Activated T-helper 1 cell treated with anti-CD3 and anti-CD28 coated beads, Interleukin-12 subunit alpha, Interleukin-12 subunit beta, Interleukin-2, Interleukin-4 antibody, amounts not matched to agents 30 ng/mL and 10 ng/mL and 1 ng/mL, durations not matched to agents 14 hours and 24 hours and 36 hours (primary cell): Measurements from ENCODE around the gene ABCA13. TPM values are rescaled to one million over a fixed set of nuclear protein-coding genes. Genes with fewer than 3 reads are reported as not detected.

Source experiments
- DNase-seq: peaks from one replicate; pipeline ENCODE4 v3.0.0; 2021; ENCODE audit warnings: low spot score
- H3K27ac Mint-ChIP-seq: one replicate; pipeline ENCODE4 v1.8.0; 2021; ENCODE audit warnings: mild to moderate bottlenecking, mixed read lengths
- H3K27me3 Mint-ChIP-seq: one replicate; pipeline ENCODE4 v1.8.0; 2022; ENCODE audit warnings: mild to moderate bottlenecking, moderate library complexity, mixed read lengths; ENCODE audit not compliant: insufficient read depth
- H3K36me3 Mint-ChIP-seq: one replicate; pipeline ENCODE4 v1.8.0; 2021; ENCODE audit warnings: low read depth, mixed read lengths
- H3K4me1 Mint-ChIP-seq: one replicate; pipeline ENCODE4 v1.8.0; 2021; ENCODE audit warnings: low read depth, mixed read lengths
- H3K4me3 Mint-ChIP-seq: one replicate; pipeline ENCODE4 v1.8.0; 2021; ENCODE audit warnings: mild to moderate bottlenecking, moderate library complexity, mixed read lengths
- H3K9me3 Mint-ChIP-seq: one replicate; pipeline ENCODE4 v1.8.0; 2021; ENCODE audit warnings: mixed read lengths
- intact Hi-C: fragments of 100-400 bp; cut with micrococcal nuclease; formaldehyde crosslinking; loops from one replicate; pipeline ENCODE4 v1.15.1; 2024
- total RNA-seq: library from RNA; stranded (reverse); gene quantifications from 2 replicates; pipeline ENCODE4 v1.2.3, GENCODE V29; 2022

ABCA13 gene
- total RNA-seq, 1 donor from 2014 or later = not detected

DNA sequence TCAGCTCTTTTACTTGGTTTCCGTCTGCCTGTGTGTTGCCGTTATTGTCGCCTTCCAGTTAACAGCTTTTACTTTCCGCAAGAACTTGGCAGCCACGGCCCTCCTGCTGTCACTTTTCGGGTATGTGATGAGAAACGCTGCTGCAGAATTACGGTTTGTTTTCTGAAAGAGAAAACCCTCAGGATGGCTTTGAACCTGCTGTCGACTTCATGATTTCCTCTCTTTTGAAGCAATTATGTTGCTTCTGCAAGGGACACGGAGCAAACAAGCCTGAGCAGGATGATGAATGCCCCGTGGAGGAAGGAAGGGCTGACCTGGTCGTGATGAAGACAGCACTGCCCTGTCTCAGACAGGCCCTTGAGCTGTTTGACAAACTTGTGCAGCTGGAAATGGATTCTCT is 339.8 kb downstream of the ABCA13 start:
- Mint-ChIP-seq H3K4me1 (peaks cover 6% of the 10 kb centered on the region), H3K36me3 (no peaks in the 10 kb centered on the region), H3K27ac (peak overlapping the region; percentile 16), H3K9me3 (no peaks in the 10 kb centered on the region), H3K4me3 (no peak overlapping the region), H3K27me3 (peaks cover 3% of the 10 kb centered on the region)
- intact Hi-C loops = no loop called here
- no peak for DNase-seq

GRCh38 chr7:48512892-48513291 is 341.6 kb downstream of the ABCA13 start:
- Mint-ChIP-seq H3K4me1 (peaks cover 6% of the 10 kb centered on the region), H3K27ac (no peak overlapping the region), H3K4me3 (no peak overlapping the region), H3K27me3 (peaks cover 3% of the 10 kb centered on the region), H3K9me3 (no peaks in the 10 kb centered on the region), H3K36me3 (no peaks in the 10 kb centered on the region)
- intact Hi-C loops = no loop called here
- DNase-seq = no peak

DNA sequence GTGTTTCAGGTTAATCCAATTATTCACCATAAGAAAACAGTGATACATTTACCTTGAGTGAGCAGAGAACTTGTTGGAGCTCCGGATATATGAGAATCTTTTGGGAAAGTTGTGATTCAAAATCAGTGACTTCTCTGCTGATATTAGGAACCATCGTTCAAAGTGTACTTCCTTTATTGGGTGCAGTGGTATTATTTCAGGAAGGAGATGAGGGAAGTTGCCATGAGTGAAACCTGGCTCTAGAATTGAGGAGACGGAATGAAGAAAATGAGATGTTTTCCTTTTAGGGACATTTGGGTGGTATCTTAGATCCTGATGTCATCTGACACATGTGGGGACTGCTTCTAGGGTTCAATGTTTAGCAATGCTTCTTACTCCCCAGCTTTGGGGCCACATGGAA is 343.9 kb downstream of the ABCA13 start:
- no peaks in the 10 kb centered on the region for H3K36me3 Mint-ChIP-seq
- peaks cover 3% of the 10 kb centered on the region for H3K27me3 Mint-ChIP-seq
- H3K27ac Mint-ChIP-seq = no peak overlapping the region
- H3K9me3 Mint-ChIP-seq = no peaks in the 10 kb centered on the region
- peaks cover 6% of the 10 kb centered on the region for H3K4me1 Mint-ChIP-seq
- no peak overlapping the region for H3K4me3 Mint-ChIP-seq
- no peak for DNase-seq
- intact Hi-C loops = no loop called here

DNA sequence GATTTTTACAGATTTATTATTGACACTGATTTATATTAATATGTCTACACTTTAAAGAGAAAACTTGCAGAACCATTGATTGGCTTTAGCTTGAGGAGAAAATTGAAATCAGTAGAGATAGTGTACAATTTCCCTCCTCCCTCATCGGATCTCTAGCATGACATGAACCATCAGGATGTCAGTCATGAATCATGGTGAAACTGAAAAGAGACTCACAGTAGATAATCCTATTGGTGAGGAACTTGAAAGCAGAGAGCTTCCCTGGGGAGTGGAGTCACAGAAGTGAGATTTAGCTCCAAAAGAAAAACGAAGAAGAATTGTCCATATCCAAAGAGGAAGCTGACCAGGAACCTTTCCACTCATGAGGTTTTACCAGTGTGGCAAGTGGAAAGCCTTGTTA is 346.8 kb downstream of the ABCA13 start:
- no peaks in the 10 kb centered on the region for H3K9me3 Mint-ChIP-seq
- H3K27me3 Mint-ChIP-seq = peaks cover 3% of the 10 kb centered on the region
- no peaks in the 10 kb centered on the region for H3K4me1 Mint-ChIP-seq
- no peak overlapping the region for H3K27ac Mint-ChIP-seq
- no peaks in the 10 kb centered on the region for H3K36me3 Mint-ChIP-seq
- DNase-seq = no peak
- no peak overlapping the region for H3K4me3 Mint-ChIP-seq
- intact Hi-C loops = no loop called here

DNA sequence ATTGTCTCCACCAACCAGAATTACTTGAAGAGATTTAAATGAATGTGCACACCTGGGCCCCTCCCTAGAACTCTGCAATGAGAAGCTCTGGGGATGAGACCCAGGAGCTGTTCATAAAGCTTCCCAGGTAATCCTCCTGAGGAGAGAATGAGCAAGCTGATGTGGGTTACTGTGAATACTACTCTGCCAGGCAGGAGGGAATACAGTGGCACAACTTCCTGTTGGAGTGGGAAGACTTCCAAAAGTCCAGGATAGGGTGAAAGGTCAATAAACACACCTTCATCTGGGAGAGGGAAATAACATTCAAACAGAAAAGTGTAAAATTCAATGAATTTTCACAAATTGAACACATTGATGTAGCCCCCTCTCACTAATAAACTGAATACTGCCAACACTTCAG is 351.4 kb downstream of the ABCA13 start:
- Mint-ChIP-seq H3K9me3 (no peaks in the 10 kb centered on the region), H3K4me3 (no peak overlapping the region), H3K27ac (no peak overlapping the region), H3K4me1 (no peaks in the 10 kb centered on the region), H3K27me3 (peaks cover 5% of the 10 kb centered on the region), H3K36me3 (no peaks in the 10 kb centered on the region)
- DNase-seq = no peak
- intact Hi-C loops = no loop called here

- H3K9me3 Mint-ChIP-seq = peaks cover 4% of the 10 kb centered on the region
- no peaks in the 10 kb centered on the region for H3K4me1 Mint-ChIP-seq
- peaks cover 5% of the 10 kb centered on the region for H3K27me3 Mint-ChIP-seq
- H3K36me3 Mint-ChIP-seq = no peaks in the 10 kb centered on the region
- no peak for DNase-seq
- no peak overlapping the region for H3K27ac Mint-ChIP-seq
- intact Hi-C loops = no loop called here
- H3K4me3 Mint-ChIP-seq = no peak overlapping the region
Observed at GRCh38 chr7:48525736-48526732, 354.8 kb downstream of the ABCA13 start.

- Mint-ChIP-seq H3K36me3 (no peaks in the 10 kb centered on the region), H3K4me1 (no peaks in the 10 kb centered on the region), H3K4me3 (no peak overlapping the region), H3K9me3 (peaks cover 4% of the 10 kb centered on the region), H3K27me3 (peaks cover 5% of the 10 kb centered on the region), H3K27ac (no peak overlapping the region)
- no peak for DNase-seq
- intact Hi-C loops = no loop called here
Observed at GRCh38 chr7:48528646-48529045, 357.4 kb downstream of the ABCA13 start.

DNA sequence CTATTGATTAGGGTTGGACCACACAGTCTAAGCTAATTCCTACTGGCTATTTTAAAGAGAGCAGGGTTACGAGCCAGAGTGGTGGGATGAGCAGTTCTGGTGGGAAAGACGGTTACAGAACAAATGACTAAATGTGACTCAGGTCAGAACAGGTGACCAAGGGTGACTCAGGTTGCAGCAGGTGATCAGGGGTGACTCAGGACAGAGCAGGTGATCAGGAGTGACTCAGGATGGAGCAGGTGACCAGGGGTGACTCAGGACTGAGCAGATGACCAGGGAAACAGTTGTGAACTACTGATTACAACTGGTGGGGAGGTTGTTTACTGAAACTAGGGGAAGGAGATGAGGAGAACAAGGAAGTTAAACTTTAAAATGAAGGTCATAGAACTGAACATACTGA is 366.3 kb downstream of the ABCA13 start:
- DNase-seq = no peak
- intact Hi-C loops = no loop called here
- peaks cover 13% of the 10 kb centered on the region for H3K9me3 Mint-ChIP-seq
- no peaks in the 10 kb centered on the region for H3K36me3 Mint-ChIP-seq
- H3K27ac Mint-ChIP-seq = no peak overlapping the region
- no peak overlapping the region for H3K4me3 Mint-ChIP-seq
- no peaks in the 10 kb centered on the region for H3K4me1 Mint-ChIP-seq
- H3K27me3 Mint-ChIP-seq = no peaks in the 10 kb centered on the region

DNA sequence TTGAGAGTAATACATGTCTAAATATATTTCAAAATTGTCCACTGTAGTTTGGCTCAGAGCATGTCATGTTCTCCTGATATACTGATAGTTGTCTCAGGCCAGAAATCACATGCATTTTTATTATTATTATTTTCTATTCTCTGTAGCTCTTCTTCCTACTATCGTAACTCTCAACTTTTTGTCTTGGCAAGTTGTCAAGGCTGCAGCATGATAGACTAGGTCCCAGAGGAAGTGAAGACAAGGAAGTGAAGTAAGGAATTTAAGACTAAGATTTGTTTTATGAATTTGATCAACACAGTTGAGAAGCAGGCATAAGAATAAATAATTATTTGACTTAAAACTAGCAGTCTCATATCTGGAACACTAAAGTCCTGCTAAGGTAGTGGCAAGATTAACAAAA is 369.5 kb downstream of the ABCA13 start:
- no peaks in the 10 kb centered on the region for H3K4me1 Mint-ChIP-seq
- peaks cover 7% of the 10 kb centered on the region for H3K9me3 Mint-ChIP-seq
- intact Hi-C loops = no loop called here
- DNase-seq = no peak
- H3K36me3 Mint-ChIP-seq = no peaks in the 10 kb centered on the region
- H3K4me3 Mint-ChIP-seq = no peak overlapping the region
- H3K27me3 Mint-ChIP-seq = no peaks in the 10 kb centered on the region
- no peak overlapping the region for H3K27ac Mint-ChIP-seq

GRCh38 chr7:48548667-48549066 is 377.4 kb downstream of the ABCA13 start:
- Mint-ChIP-seq H3K36me3 (no peaks in the 10 kb centered on the region), H3K4me1 (no peaks in the 10 kb centered on the region), H3K4me3 (no peak overlapping the region), H3K27me3 (no peaks in the 10 kb centered on the region), H3K9me3 (peaks cover 12% of the 10 kb centered on the region), H3K27ac (no peak overlapping the region)
- intact Hi-C loops = no loop called here
- no peak for DNase-seq

DNA sequence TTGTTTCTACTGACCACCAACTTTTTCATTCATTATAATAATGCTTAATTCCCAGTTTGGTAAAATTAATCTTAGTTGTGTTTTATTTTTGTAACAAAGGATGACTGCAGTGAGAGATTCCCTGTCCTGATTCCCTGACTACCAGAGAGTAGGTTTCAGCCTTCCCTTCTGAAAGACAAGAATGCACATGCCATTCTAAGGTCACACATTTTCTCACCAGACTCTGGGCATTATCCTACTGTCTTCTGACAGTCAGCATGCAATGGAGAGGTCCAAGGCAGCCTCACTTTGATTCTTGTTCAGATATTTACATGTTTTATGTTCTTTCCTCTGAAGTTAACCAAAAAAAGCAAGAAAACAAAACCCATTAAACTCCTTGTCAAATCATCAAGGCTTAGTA is 380.4 kb downstream of the ABCA13 start:
- Mint-ChIP-seq H3K4me1 (no peaks in the 10 kb centered on the region), H3K27me3 (no peaks in the 10 kb centered on the region), H3K36me3 (no peaks in the 10 kb centered on the region), H3K9me3 (peaks cover 14% of the 10 kb centered on the region), H3K27ac (no peak overlapping the region), H3K4me3 (no peak overlapping the region)
- intact Hi-C loops = no loop called here
- no peak for DNase-seq

DNA sequence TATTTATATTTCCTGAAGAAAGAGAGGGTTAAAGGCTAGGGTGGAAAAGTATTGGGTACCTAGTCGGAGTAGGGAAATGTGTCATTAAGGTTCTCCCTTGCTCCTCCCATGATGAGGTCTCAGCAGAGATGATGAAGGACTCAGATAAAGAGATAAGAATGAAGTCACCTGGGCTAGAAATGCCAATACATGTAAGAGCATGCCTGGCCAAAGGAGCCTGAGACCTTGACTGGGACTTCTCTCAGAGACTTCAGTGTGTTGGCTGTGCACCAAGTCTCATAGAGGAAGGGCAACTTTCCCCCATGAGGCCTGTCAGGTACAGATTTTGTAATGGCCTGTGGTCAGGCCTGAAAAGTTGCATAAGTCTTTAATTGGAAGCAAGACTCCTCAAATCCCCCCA is 392.1 kb downstream of the ABCA13 start:
- DNase-seq = no peak
- H3K27ac Mint-ChIP-seq = no peak overlapping the region
- no peak overlapping the region for H3K4me3 Mint-ChIP-seq
- no peaks in the 10 kb centered on the region for H3K9me3 Mint-ChIP-seq
- no peaks in the 10 kb centered on the region for H3K27me3 Mint-ChIP-seq
- intact Hi-C loops = no loop called here
- H3K36me3 Mint-ChIP-seq = no peaks in the 10 kb centered on the region
- no peaks in the 10 kb centered on the region for H3K4me1 Mint-ChIP-seq

DNA sequence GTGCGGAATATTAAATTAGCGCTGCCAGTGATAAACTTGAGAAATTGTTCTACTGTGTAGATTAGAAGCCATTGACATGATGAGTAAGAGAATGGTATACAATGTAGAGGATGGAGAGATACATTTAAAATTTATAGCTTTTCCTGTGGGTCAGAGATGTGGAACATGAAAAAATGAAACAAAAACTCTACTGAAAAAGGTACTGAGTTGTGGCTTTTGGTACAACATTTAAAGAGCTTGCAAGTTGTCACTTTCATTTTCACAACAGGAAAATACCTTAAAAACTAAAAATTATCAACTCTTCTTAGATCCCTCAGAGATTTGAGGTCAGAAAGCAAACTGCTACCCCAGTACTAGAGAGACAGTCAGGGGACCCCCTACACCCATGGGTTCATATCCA is 404.3 kb downstream of the ABCA13 start:
- DNase-seq = no peak
- Mint-ChIP-seq H3K4me3 (no peak overlapping the region), H3K9me3 (no peaks in the 10 kb centered on the region), H3K27ac (no peak overlapping the region), H3K36me3 (no peaks in the 10 kb centered on the region), H3K27me3 (no peaks in the 10 kb centered on the region), H3K4me1 (peaks cover 8% of the 10 kb centered on the region)
- intact Hi-C loops = no loop called here
